ENCODE measurements around the gene KASH5. TPM values are rescaled to one million over a fixed set of nuclear protein-coding genes. Genes with fewer than 3 reads are reported as not detected.

The KASH5 gene
- total RNA-seq, 1 experiment from 2014 or later: not detected

DNA sequence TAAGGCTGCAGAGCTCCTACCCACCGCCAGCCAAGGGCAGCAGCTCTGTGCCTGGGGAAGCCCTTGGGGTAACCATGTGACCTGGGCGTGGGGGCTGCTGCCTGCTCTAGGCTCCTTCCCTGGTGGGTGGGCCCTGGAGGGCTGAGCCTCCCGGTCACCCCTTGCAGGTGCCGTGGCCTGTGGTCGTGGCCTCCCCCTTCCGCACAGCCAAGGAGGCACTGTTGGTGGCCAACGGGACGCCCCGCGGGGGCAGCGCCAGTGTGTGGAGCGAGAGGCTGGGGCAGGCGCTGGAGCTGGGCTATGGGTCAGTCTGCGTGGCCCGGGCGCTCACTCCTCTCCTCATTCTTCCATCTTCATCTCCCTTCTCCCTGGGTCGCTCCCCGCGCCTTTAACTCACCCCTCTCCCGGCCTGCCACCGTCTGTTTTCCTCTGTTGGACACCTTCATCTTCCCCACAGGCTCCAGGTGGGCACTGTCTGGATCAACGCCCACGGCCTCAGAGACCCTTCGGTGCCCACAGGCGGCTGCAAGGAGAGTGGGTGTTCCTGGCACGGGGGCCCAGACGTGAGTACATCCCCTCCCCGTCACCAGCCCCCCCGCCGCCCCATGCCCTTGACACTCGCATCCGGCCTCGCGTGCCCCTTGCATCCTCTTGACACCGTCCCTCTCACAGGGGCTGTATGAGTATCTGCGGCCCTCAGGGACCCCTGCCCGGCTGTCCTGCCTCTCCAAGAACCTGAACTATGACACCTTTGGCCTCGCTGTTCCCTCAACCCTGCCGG lies 76.1 kb downstream of the KASH5 start:
- no peak overlapping the region for H4K5ac ChIP-seq (ENCODE audit: insufficient read length, low read depth, low read length)
- Mint-ChIP-seq H3K4me3 (no peak overlapping the region), H3K4me1 (peaks cover 5 to 8% of the 10 kb centered on the region in 2 experiments), H3K27ac (no peak overlapping the region), H3K9me3 (no peaks in the 10 kb centered on the region), H3K27me3 (ENCODE audit: low read depth) (no peaks in the 10 kb centered on the region), H3K36me3 (ENCODE audit: insufficient read depth in 1 of 3, low read depth in 3 of 3) (peaks cover 19 to 33% (median 33%) of the 10 kb centered on the region in 3 experiments; a peak in 6 of 7 replicates)
- no peak overlapping the region for H3K23ac ChIP-seq (ENCODE audit: insufficient read length, low read depth, low read length)
- H2AFZ ChIP-seq (ENCODE audit: low read length): no peak overlapping the region
- no peak overlapping the region for H4K8ac ChIP-seq (replicated peaks; ENCODE audit: insufficient read length, low read depth, low read length)
- H3K4me2 ChIP-seq (ENCODE audit: insufficient read depth, insufficient read length, low read length): no peak overlapping the region
- no peak overlapping the region for H2BK12ac ChIP-seq (ENCODE audit: insufficient read length, low read depth, low read length)
- H3K9me3 ChIP-seq (ENCODE audit: control insufficient read depth, low read depth, low read length): no peaks in the 10 kb centered on the region
- no peak overlapping the region for H3K14ac ChIP-seq (ENCODE audit: insufficient read depth, low read length)
- no peak for DNase-seq
- TF ChIP-seq, protein P1, sequence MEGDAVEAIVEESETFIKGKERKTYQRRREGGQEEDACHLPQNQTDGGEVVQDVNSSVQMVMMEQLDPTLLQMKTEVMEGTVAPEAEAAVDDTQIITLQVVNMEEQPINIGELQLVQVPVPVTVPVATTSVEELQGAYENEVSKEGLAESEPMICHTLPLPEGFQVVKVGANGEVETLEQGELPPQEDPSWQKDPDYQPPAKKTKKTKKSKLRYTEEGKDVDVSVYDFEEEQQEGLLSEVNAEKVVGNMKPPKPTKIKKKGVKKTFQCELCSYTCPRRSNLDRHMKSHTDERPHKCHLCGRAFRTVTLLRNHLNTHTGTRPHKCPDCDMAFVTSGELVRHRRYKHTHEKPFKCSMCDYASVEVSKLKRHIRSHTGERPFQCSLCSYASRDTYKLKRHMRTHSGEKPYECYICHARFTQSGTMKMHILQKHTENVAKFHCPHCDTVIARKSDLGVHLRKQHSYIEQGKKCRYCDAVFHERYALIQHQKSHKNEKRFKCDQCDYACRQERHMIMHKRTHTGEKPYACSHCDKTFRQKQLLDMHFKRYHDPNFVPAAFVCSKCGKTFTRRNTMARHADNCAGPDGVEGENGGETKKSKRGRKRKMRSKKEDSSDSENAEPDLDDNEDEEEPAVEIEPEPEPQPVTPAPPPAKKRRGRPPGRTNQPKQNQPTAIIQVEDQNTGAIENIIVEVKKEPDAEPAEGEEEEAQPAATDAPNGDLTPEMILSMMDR (conservative IDR thresholded peaks at IDR 0.05): no peak
- H3K79me1 ChIP-seq (ENCODE audit: insufficient read depth, low read depth, low read length, poor library complexity, severe bottlenecking): no peaks in the 10 kb centered on the region
- no peaks in the 10 kb centered on the region for H3K23me2 ChIP-seq (ENCODE audit: insufficient read length, low read depth, low read length, poor library complexity, severe bottlenecking)
- no CpG with 5 or more reads among the region's 39 CpGs for WGBS (ENCODE audit: extremely low coverage, insufficient read length, low lambda C conversion rate)
- H2BK20ac ChIP-seq (ENCODE audit: low read depth, low read length, poor library complexity, severe bottlenecking): no peak overlapping the region
- H3K18ac ChIP-seq (ENCODE audit: insufficient read length, low read depth, low read length): no peak overlapping the region
- no peak overlapping the region for H4K91ac ChIP-seq (ENCODE audit: insufficient read length, low read depth, low read length)
- H3K9ac ChIP-seq (ENCODE audit: extremely low read depth, insufficient read length, low read length): no peak overlapping the region
- H2BK5ac ChIP-seq (ENCODE audit: insufficient read length, low read length): no peak overlapping the region
- H3K56ac ChIP-seq (ENCODE audit: insufficient read length, low read depth, low read length): no peak overlapping the region
- H4K20me1 ChIP-seq (ENCODE audit: control insufficient read depth, insufficient read depth, insufficient read length): no peaks in the 10 kb centered on the region
- no peaks in the 10 kb centered on the region for H3K79me2 ChIP-seq (ENCODE audit: insufficient read depth, low read length)
- H3K27ac ChIP-seq (ENCODE audit: insufficient read length, low read depth, low read length): no peak overlapping the region
- no peak overlapping the region for H2AK5ac ChIP-seq (ENCODE audit: insufficient read length, low read length)
- H3T11ph ChIP-seq (ENCODE audit: low read length): no peak overlapping the region
- no peak overlapping the region for H2BK15ac ChIP-seq (ENCODE audit: low read depth, low read length)
- no peak overlapping the region for H3K4ac ChIP-seq (ENCODE audit: low read depth, low read length)
- H3K27me3 ChIP-seq (ENCODE audit: insufficient read depth, low read length): no peaks in the 10 kb centered on the region
- no peak overlapping the region for H2BK120ac ChIP-seq (ENCODE audit: low read depth, low read length, poor library complexity, severe bottlenecking)
- no peaks in the 10 kb centered on the region for H3K4me1 ChIP-seq (ENCODE audit: insufficient read depth, low read length)
